ENCODE data around the gene RUFY4. TPM values are rescaled to one million over a fixed set of nuclear protein-coding genes. Genes with fewer than 3 reads are reported as not detected.
A peak's percentile ranks its signal among the peaks of the same experiment; 100 is the strongest.
"Not testable (repeated sequence)": the region's sequence is repeated elsewhere in the genome, so short reads cannot be mapped to it uniquely, and the experiment has no call there.

RUFY4 gene
- total RNA-seq, 1 experiment from 2014 or later: 0.31 TPM

GRCh38 chr2:218034497-218035213 lies 34.4 kb upstream of the RUFY4 start:
- CTCF ChIA-PET: interaction anchor here (0.7 to 4.3 kb wide), 22 partner anchors 10 to 438 kb away, joined by 3 to 65 read pairs (median 4); partner anchors contain the start of gene RUFY4
- peaks cover 30% of the 10 kb centered on the region for H3K27me3 Mint-ChIP-seq (ENCODE audit: low read depth)
- not testable (repeated sequence) for H3K4me1 Mint-ChIP-seq, H3K36me3 Mint-ChIP-seq, H3K27ac Mint-ChIP-seq, H3K9me3 Mint-ChIP-seq
- TF ChIP-seq CTCF (IDR thresholded peaks at IDR 0.05): peak; percentile 58
- peak; percentile 75 for ATAC-seq
- peak; percentile 49 for DNase-seq (ENCODE audit: low spot score)
- POLR2A ChIA-PET: interaction anchor here (0.8 kb wide), 1 partner anchor 19 kb away, joined by 3 read pairs; no protein-coding TSS in a partner anchor
- peak overlapping the region; percentile 68 for H3K4me3 Mint-ChIP-seq

GRCh38 chr2:218035463-218036100 lies 33.5 kb upstream of the RUFY4 start:
- no peak for TF ChIP-seq ZNF138 (CRISPR knock-in tag; conservative IDR thresholded peaks at IDR 0.05)
- no peak for TF ChIP-seq CTCF (IDR thresholded peaks at IDR 0.05)
- no peak for TF ChIP-seq NFYB (CRISPR knock-in tag; conservative IDR thresholded peaks at IDR 0.05; ENCODE audit: low read depth)
- no peak for TF ChIP-seq TEAD4 (CRISPR knock-in tag; IDR thresholded peaks at IDR 0.05)
- Mint-ChIP-seq H3K27ac (no peak overlapping the region), H3K4me3 (no peak overlapping the region), H3K4me1 (peaks cover 2% of the 10 kb centered on the region; the same call in 1 of the 2 replicates), H3K27me3 (ENCODE audit: low read depth) (peaks cover 30% of the 10 kb centered on the region), H3K9me3 (no peaks in the 10 kb centered on the region), H3K36me3 (no peaks in the 10 kb centered on the region)
- ChIA-PET CTCF (interaction anchor here (0.7 to 4.3 kb wide), 16 partner anchors 11 to 250 kb away, joined by 3 to 65 read pairs (median 4); no protein-coding TSS in a partner anchor), POLR2A (no interaction called here)
- DNase-seq (ENCODE audit: low spot score) (no peak), ATAC-seq (no peak)

GRCh38 chr2:218036371-218036770 lies 32.7 kb upstream of the RUFY4 start:
- Mint-ChIP-seq H3K4me1 (peaks cover 2% of the 10 kb centered on the region; the same call in 1 of the 2 replicates), H3K27ac (no peak overlapping the region), H3K4me3 (no peak overlapping the region), H3K27me3 (ENCODE audit: low read depth) (peaks cover 30% of the 10 kb centered on the region), H3K36me3 (no peaks in the 10 kb centered on the region), H3K9me3 (no peaks in the 10 kb centered on the region)
- CTCF ChIA-PET: interaction anchor here (0.7 to 1.5 kb wide), 6 partner anchors 24 to 944 kb away, joined by 3 to 7 read pairs (median 4); partner anchors contain the start of gene RUFY4
- DNase-seq (ENCODE audit: low spot score): no peak
- ATAC-seq: no peak
- POLR2A ChIA-PET: no interaction called here
- TF ChIP-seq ZNF671 (CRISPR knock-in tag; IDR thresholded peaks at IDR 0.05): no peak
- no peak for TF ChIP-seq ATF6 (CRISPR knock-in tag; IDR thresholded peaks at IDR 0.05)
- no peak for TF ChIP-seq TP53 (CRISPR knock-in tag; IDR thresholded peaks at IDR 0.05)
- no peak for TF ChIP-seq ZNF416 (CRISPR knock-in tag; IDR thresholded peaks at IDR 0.05)
- no peak for TF ChIP-seq MXD4 (CRISPR knock-in tag; IDR thresholded peaks at IDR 0.05; ENCODE audit: borderline replicate concordance)
- TF ChIP-seq USF2 (CRISPR knock-in tag; IDR thresholded peaks at IDR 0.05): no peak
- TF ChIP-seq MAX (CRISPR knock-in tag; IDR thresholded peaks at IDR 0.05): no peak
- no peak for TF ChIP-seq ZNF425 (CRISPR knock-in tag; conservative IDR thresholded peaks at IDR 0.05)
- TF ChIP-seq TEAD1 (CRISPR knock-in tag; IDR thresholded peaks at IDR 0.05): no peak
- TF ChIP-seq IRF2 (CRISPR knock-in tag; IDR thresholded peaks at IDR 0.05; ENCODE audit: borderline replicate concordance, low read depth): no peak
- TF ChIP-seq FOXP4 (CRISPR knock-in tag; IDR thresholded peaks at IDR 0.05): no peak
- no peak for TF ChIP-seq ELF4 (CRISPR knock-in tag; IDR thresholded peaks at IDR 0.05; ENCODE audit: low read depth)
- TF ChIP-seq ZBTB21 (CRISPR knock-in tag; IDR thresholded peaks at IDR 0.05; ENCODE audit: borderline replicate concordance): no peak
- no peak for TF ChIP-seq ATF1 (CRISPR knock-in tag; IDR thresholded peaks at IDR 0.05)

All from WTC11 (cell line).